NOMO-1 treated with DMSO at 0.1 percent for 48 hours (cell line): ENCODE results near the gene ESRRA.

Experiments used
- DNase-seq: peaks from one replicate; lab custom pipeline; 2025; ENCODE audit not compliant: unreplicated experiment; lab: John Stamatoyannopoulos, UW

ESRRA gene

GRCh38 chr11:64348383-64349024 lies 43.2 kb downstream of the ESRRA start:
- no peak for DNase-seq

- no peak for DNase-seq
Measured at GRCh38 chr11:64349025-64349387, 43.7 kb downstream of the ESRRA start.

- DNase-seq, result no peak
Measured at GRCh38 chr11:64349404-64349803, 44.1 kb downstream of the ESRRA start.

- DNase-seq, result no peak
Measured at GRCh38 chr11:64351136-64351631, 45.9 kb downstream of the ESRRA start.

- no peak for DNase-seq
Measured at GRCh38 chr11:64352099-64352994, 47.0 kb downstream of the ESRRA start.

- DNase-seq, result no peak
Measured at GRCh38 chr11:64352995-64353714, 47.8 kb downstream of the ESRRA start.

GRCh38 chr11:64353715-64354506 lies 48.6 kb downstream of the ESRRA start:
- no peak for DNase-seq

GRCh38 chr11:64355078-64355940 lies 50.0 kb downstream of the ESRRA start:
- DNase-seq, result no peak

- peak; percentile 17 for DNase-seq
Measured at GRCh38 chr11:64356498-64357411, 51.4 kb downstream of the ESRRA start.

GRCh38 chr11:64357446-64357845 lies 52.1 kb downstream of the ESRRA start:
- DNase-seq, result no peak

GRCh38 chr11:64357904-64358535 lies 52.7 kb downstream of the ESRRA start:
- DNase-seq, result no peak

- DNase-seq, result no peak
Measured at GRCh38 chr11:64358536-64358906, 53.2 kb downstream of the ESRRA start.

GRCh38 chr11:64358907-64359711 lies 53.8 kb downstream of the ESRRA start, which contains the start of gene RPS6KA4:
TSS of gene RPS6KA4 (plus strand) at chr11:64359162. CDS start at chr11:64359236, 74 bp downstream.
- DNase-seq, result peak; percentile 24

- peak; percentile 51 for DNase-seq
Measured at GRCh38 chr11:64359712-64360445, 54.6 kb downstream of the ESRRA start.

- DNase-seq, result peak; percentile 58
Measured at GRCh38 chr11:64360448-64360921, 55.2 kb downstream of the ESRRA start.

GRCh38 chr11:64361659-64362058 lies 56.3 kb downstream of the ESRRA start:
- no peak for DNase-seq

GRCh38 chr11:64362339-64362738 lies 57.0 kb downstream of the ESRRA start:
- no peak for DNase-seq
